ENCODE results near the gene THRB.

GRCh38 chr3:24315971-24316370 lies 178.7 kb downstream of the THRB start:
- TF ChIP-seq SIN3A (IDR thresholded peaks at IDR 0.05; ENCODE audit: borderline replicate concordance, low read depth, low read length) (no peak), CTCF (IDR thresholded peaks at IDR 0.05) (no peak), TEAD4 (IDR thresholded peaks at IDR 0.05; ENCODE audit: borderline replicate concordance, insufficient read depth) (no peak), REST (IDR thresholded peaks at IDR 0.05; ENCODE audit: low read depth, low read length) (no peak), NRF1 (IDR thresholded peaks at IDR 0.05; ENCODE audit: low read depth, low read length) (no peak), EP300 (IDR thresholded peaks at IDR 0.05; ENCODE audit: borderline replicate concordance in 1 of 2, low read depth in 1 of 2, low read length in 1 of 2) (no peak), YY1 (IDR thresholded peaks at IDR 0.05; ENCODE audit: low read depth) (no peak), USF1 (IDR thresholded peaks at IDR 0.05; ENCODE audit: borderline replicate concordance, low read depth) (no peak)
